ENCODE measurements around the gene CPAMD8.

The CPAMD8 gene

GRCh38 chr19:16915135-16915534, 111.5 kb downstream of the CPAMD8 start:
- DNase-seq = no peak

- DNase-seq = no peak
These were observed 112.2 kb downstream of the CPAMD8 start for GRCh38 chr19:16914421-16914820.

- no peak for DNase-seq
These were observed 113.8 kb downstream of the CPAMD8 start for GRCh38 chr19:16912780-16913179.

- DNase-seq = no peak
These were observed 115.6 kb downstream of the CPAMD8 start for GRCh38 chr19:16911046-16911445.

- no peak for DNase-seq
These were observed 117.9 kb downstream of the CPAMD8 start for GRCh38 chr19:16908759-16909158.

- no peak for DNase-seq
These were observed 122.0 kb downstream of the CPAMD8 start for GRCh38 chr19:16904599-16904998.

GRCh38 chr19:16903347-16903746, 123.3 kb downstream of the CPAMD8 start:
- no peak for DNase-seq

GRCh38 chr19:16902545-16902944, 124.1 kb downstream of the CPAMD8 start:
- DNase-seq = no peak

GRCh38 chr19:16901491-16902175, 125.0 kb downstream of the CPAMD8 start:
- DNase-seq = no peak

GRCh38 chr19:16899566-16900075, 127.0 kb downstream of the CPAMD8 start:
- DNase-seq = peak; percentile 23

- no peak for DNase-seq
These were observed 128.1 kb downstream of the CPAMD8 start for GRCh38 chr19:16898361-16899015.

GRCh38 chr19:16897856-16898161, 128.8 kb downstream of the CPAMD8 start:
- no peak for DNase-seq

GRCh38 chr19:16897029-16897855, 129.4 kb downstream of the CPAMD8 start:
- DNase-seq = peak; percentile 44

- DNase-seq = no peak
These were observed 130.2 kb downstream of the CPAMD8 start for GRCh38 chr19:16896146-16897028.

- no peak for DNase-seq
These were observed 131.0 kb downstream of the CPAMD8 start for GRCh38 chr19:16895467-16896145.

GRCh38 chr19:16894080-16894479, 132.5 kb downstream of the CPAMD8 start:
- DNase-seq = no peak

- no peak for DNase-seq
These were observed 133.0 kb downstream of the CPAMD8 start for GRCh38 chr19:16893686-16893989.

GRCh38 chr19:16892868-16893685, 133.5 kb downstream of the CPAMD8 start:
- no peak for DNase-seq

- DNase-seq = no peak
These were observed 134.2 kb downstream of the CPAMD8 start for GRCh38 chr19:16892436-16892835.

GRCh38 chr19:16891696-16892382, 134.8 kb downstream of the CPAMD8 start:
- no peak for DNase-seq

Measured in GDM1 (cell line).